Measurements from ENCODE around the gene CCR6.
"Not testable (repeated sequence)": the region's sequence is repeated elsewhere in the genome, so short reads cannot be mapped to it uniquely, and the experiment has no call there.

The CCR6 gene

DNA sequence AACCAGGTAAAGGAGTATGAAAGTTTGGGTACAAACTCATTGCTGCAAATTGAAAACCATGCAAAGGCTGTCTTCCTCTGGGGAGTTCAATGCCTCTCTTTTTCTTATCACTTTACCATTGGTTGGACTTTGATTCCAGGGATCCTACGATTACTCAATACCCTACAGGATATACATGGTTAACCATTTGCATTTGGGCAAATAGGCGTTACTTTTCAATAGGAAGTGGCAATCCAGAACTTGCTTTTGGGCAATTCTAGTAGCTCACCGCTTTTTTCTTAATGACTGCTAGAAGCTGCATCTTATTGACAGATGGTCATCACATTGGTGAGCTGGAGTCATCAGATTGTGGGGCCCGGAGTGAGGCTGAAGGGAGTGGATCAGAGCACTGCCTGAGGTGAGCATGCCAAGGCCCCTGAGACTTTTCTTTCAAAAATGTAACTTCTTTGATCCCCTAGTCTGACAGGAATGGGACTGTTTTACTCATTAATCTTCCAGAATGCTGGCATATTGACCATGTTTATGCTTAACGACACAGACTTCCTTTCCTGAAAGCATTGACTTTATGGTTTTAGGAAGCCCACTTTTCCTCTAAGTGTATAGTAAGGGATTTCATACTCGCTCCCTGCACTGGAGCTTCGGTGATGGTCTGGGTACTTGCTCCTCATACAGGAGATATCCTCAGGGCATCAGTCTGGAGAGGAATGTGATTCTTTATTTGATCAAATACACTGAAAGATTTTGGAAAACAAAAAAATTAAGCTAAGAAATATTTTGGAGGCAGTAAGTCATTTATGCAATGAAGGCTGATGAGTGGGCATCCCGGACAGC lies at the start of gene CCR6:
Gene CCR6 (plus strand): TSS at position 270 of the 831 bp plus-strand sequence. CDS start 13,039 bp downstream, outside the sequence.
- DNase-seq = no peak

DNA sequence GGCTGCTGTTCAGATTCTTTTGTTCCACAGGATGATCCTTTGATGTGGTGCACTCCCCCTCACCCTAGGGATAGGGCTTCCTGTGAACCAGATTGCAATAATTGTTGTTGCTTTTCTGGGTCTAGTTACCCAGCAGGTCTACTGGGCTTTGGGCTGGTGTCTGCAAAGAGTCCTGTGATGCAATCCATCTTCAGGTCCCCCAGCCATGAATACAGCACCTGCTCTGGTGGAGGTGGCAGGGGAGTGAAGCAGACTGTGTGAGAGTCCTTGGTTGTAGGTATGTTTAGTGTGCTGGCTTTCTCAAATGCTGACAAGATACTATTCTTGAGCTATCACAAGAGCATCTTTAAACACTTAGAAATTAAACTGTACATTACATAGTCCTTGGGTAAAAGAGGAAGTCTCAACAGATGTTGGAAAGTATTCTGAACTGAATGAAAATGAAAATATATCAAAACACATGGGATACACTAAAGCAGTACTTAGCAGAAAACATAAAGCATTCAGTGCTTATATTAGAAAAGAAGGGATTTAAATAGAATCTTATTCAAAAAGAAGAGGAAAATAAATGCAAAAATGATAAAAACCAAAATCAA lies 49.1 kb upstream of the CCR6 start:
- no peak for DNase-seq

DNA sequence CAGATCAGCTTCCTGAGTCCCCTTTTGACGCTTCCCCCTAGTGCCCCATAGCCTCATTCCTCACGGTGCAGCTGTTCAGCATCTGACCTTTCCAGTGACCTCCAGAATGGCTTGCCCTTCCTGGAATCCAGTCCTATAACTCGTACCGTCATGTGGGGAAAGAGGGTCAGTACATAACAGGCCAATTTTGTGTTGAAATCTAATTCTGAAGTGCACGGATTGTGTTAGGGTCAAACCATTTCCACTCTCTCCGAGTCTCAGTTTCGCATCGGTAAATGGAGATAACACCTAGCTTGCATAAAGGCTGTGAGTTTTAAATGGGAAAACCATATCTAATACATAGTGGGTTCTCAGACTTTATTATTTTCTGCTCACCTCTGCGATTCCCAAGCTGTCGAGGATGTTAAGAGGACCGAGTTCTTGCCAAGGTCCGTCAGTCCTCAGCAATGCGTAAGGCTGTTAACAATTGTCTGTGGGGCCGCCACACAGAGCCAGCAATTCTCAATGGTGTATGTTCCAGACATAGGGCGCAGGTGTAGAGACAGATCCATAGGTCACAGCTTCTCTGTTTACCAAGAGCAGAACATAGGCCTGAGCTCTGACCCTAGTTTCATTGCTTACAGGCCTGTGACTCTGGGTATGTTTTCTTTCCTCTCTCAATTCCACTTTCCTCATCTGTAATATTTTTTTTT lies 45.5 kb upstream of the CCR6 start:
- no peak for DNase-seq

DNA sequence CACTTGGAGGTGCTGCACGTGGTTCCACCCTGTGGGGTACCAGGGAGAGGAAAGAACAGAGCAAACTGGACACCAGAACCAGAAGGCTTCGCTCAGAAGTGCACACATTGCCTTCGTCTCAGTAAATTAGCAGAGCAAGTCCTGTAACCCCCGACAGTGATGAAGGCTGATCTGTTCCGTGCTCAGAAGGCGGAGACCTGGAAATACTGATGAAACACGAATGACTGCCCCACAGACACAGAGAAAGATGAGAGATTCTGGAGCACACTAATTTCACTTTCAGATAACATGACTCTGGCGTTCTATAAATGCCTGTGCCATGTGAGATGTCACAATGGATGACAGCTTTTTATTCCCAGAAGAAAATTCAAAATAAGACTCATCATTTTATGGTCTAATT lies 44.2 kb upstream of the CCR6 start:
- DNase-seq = no peak

DNA sequence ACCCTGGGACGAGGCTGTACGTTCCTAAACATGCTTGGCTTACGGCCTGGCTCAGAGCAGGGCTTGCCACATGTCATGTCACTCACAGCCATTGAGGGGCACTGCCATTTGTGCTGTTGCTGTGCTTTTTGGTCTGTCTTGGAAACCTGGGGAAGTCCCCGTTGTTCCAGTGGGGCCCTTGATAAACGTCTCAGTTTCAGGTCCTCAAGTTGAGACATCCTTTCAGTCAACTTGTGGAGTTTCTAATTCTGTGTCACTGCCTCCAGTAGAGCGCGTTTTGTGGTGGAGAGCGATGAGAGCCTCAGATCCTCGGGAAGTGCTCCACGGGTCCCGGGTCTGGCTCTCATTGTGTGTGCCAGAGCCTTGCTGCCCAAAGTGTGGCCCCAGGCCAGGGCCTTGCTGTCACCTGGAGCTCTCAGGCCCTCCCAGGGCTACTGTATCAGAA lies 43.0 kb upstream of the CCR6 start:
- DNase-seq = peak; percentile 52

DNA sequence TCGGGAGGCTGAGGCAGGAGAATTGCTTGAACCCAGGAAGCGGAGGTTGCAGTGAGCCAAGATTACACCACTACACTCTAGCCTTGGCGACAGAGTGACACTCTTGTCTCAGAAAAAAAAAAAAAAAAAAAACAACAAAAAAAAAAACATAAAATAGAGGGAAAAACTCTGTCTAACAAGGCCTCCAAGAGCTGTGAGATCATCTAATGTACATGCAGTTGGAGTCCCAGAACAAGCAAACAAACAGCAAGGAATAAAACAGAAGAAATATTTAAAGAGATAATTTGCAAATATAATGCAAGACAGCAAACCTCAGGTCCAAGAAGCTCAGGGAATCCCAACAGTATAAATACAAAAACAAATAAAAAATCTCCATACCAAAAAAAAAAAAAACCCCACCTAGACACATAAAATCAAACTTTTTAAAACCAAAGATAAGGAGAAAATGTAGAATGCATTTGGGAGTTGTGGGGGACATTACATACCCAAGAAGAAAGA lies 35.0 kb upstream of the CCR6 start:
- DNase-seq = no peak

DNA sequence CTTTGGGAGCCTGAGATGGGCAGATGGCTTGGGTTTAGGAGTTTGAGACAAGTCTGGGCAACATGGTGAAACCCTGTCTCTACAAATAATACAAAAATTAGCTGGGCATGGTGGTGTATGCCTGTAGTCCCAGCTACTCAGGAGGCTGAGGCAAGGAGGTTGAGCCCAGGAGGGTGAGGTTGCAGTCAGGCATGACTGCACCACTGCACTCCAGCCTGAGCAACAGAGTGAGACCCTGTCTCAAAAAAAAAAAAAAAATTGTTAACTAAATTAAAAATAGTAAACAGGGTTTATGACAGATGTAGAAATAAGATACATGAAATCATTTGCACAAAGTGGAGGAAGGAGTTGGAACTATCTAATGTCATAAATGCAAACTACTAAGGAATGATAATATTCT lies 34.2 kb upstream of the CCR6 start:
- not testable (repeated sequence) for DNase-seq

DNA sequence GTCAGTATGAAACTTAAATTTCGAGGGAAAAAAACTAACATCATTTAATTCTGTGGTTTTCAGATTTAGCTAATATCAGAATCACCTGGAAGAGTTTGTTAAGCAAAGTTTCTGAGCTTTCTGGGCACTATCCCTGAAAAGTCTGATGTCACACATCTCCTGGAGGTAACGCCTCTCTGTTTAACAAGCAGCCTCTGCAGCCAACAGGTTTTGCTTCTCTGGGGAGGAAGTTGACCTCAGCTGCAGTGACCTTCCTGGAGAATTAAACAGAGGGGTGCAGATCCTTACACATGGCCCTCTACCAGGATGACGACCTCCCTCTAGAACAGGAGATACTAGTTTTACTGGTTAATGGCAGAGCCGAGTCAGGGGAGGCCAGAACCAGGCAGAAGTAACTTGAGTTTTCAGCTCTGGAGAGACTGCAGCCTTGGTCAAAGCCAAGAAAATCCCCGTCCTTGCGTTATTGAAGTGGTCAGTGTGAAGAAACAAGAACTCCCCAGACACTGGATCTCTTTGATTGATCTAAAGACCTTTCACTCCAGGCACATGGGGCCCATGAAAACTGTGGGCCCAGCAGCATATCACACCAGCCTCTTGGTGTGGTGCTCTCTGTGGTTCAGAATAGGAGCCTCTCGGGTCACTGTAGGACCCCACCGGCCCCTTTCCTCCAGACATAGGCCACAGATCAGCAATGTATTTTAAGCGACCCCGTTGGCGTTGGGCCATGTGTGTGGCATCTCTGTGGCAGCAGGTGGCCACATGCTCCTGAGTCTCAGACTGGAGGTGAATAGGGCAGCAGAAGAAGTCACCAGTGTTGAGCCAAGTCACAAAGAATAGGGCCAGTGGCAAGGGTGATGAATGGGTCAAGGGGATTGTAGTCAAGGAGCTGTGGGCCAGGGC lies 33.4 kb upstream of the CCR6 start:
- DNase-seq = no peak

DNA sequence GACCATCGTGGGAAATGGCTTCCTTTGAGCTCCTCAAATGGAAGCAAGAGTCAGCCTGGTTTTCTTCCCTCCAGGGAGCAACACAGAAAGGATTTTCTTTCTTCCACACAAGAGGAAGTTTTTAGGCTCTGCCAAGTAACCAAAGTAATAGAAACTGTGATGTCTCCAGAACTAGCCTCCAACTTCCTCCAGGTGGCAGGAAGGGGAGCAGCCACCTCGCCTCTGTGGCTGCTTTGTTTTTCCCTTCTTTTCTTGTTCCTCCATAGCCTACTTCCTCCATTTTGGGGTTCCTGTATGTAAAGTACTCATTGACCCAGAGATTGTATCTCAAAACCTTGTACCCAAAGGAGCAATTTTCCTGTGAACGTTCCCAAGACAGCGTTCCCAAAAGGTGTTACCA lies 32.7 kb upstream of the CCR6 start:
- DNase-seq = no peak

DNA sequence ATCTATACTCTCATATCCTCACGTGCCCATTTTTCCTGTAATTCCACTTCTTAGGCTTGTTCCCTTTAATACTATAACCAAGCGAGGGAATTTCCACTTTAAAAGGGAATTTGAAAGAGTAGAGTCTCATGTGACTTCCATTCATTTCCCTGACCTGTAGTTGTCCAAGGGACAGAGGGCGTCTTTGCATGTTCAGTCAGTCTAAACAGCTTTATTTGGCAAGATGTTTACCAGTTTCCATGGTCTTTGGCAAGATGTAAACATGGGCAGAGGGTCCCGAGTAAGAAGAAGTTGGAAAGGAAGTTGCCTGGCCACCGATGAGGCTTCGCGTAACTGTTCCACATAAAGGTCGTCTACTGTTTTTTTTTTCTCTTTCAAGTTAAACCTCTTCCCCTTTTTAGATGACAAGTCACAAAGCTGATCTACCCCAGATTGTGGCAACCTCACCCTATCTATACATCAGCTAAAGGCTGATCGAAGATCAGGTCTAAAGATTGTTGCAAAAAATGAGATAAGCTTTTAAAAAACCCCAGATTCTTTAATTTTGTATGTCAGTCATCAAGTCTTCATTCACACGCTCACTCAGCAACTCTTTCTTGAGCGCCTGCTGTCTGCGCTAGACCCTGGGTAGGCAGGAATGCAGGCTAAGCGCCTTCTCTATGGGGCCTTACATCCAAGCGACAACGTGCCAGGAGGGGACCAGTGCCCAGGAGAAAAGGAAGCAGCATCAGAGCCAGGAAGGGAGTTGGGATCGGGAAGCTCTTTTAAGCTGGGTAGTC lies 31.7 kb upstream of the CCR6 start:
- DNase-seq = no peak

DNA sequence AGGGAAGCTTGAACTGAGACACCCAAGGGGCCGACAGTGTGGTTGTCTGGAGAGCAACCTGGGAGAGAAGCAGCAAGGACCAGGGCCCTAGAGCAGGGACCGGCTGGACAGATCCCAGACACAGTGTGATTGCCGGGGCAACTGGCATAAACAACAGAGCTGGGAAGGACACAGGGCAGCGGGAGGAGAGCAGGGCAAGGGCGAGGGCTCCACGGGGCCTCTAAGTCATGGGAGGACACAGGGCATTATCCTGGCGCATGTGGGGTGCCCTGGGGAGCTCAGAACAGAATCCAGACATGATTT lies 31.1 kb upstream of the CCR6 start:
- DNase-seq = no peak

DNA sequence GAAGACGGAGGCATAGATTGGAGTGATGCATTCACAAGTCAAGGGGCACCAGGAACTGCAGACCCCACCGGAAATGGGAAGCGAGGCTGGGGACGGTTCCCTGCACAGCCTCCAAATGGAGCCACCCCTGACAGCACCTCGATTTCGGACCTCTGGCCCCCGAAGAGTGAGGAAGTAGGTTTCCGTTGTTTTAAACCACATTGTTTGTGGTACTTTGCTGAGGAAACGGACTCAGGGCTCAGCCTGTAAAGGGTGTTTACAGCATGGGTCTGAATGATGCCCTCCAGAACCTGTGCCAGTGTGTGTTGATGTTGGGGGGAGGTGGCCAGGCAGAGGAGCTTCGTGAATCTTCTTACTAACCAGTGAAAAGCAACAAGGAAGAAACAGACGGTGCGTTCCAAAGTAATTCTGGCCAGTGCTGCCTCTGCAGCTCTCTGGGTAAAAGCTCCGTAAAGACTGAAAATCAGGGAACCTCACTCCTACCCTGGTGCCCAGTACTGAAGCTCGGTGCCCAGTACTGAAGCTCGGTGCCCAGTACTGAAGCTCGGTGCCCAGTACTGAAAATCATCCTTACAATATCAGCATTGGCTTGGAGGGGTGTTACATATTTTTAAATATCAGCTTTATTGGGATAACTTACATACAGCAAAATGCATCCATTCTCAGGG lies 30.1 kb upstream of the CCR6 start:
- DNase-seq = no peak

DNA sequence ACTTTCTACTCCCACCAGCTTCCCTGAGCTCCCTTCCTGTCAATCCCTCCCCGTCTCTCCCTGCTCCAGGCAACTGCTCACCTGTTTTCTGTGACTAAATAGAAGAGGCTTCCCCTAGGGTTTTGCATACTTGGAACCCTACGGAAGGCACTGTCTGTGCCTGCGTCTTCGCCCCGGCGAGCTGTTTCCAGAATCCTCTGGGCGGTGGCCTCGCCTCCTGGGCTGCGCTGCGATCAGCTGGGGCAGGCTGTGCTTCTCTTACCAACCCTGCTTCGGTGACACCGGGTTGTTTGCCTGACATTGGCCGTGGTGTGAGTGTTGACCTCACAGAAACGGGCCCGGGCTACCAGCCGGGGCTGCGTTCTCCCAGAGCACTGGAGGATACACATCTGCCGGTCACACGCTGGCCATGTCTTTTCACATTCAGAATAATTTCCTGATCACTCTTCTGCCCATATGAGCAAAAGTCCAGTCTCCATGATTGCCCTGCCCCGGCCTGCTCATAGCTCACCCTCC lies 29.4 kb upstream of the CCR6 start:
- no peak for DNase-seq

DNA sequence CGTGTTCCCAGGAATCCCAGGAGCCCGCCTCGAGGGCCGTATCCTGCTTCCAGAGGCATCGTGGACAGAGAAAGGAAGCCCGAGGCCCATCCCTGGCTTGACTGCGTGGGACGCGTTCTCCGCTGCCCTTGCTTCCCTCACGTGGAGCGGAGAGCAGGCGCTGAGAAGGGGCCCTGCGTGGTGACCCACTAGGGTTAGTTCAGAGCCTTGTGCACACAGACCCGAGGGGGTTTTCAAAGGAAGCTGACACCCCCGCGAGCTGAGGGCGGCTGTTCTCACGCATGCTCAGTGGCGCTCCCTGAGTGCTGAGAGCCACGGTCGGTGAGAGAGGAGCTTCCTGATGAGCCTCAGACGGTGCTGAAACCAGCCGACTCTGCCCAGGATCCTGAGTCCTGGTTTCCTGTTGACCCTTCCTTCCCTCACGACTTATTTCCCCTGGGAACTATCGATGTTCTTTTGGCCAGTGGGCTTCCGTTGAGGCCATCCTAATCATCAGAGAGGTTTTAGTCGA lies 28.9 kb upstream of the CCR6 start:
- DNase-seq = peak; percentile 63

DNA sequence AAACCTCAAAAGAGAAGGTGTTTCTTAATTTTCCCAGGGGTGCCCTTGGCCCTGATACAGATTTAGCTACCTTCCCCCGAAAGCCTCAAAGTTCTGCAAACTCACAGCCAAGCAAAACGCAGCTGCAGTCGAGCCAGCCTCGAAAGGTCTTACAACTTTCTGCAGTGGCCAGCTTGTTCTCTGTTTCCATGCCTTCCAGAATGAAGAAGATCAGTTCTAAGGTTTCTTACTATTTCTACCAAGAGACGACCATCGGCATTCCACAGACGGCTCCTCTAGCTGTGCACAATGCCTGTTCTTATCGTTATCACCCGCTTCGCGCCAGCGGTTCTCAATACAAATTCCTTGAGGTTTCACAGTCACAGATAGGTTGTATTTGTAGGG lies 28.5 kb upstream of the CCR6 start:
- no peak for DNase-seq

DNA sequence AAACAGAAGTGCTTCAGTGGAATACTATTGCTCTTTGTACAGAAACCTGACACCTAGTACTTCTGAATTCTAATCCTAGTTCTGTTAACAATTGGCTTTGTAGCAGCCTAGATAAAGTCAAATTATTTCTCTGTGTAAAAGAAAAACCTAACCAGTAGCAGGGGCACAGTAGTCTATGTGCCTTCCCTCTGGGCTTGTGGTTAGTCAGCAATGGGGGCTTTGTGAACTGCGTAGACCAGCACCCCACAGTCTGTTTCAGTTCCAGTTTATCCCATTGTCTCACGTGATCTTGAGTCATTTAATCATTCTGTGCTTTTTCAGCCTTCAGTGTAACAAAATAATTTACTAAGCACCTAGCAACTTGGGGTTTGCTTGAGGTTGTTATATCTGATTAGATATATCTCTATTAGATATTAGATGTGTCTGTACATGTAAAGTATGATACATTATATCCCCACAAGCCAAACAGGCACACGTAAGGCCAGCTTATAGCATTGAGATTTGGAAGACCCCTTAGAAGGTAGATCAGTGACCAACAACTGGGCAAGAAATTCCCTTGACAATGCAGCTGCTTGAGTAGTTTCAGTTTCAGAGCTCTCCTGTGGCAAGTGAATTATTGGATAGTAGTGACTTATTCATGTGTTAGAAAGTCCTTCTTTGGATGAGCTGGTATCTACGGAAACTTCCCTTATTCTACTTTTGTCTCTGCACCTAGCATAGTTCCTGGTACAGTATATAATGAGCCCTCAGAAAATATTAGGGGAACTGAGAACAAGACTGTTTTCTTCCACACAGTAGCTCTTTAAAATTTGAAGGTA lies 27.9 kb upstream of the CCR6 start:
- DNase-seq = no peak

DNA sequence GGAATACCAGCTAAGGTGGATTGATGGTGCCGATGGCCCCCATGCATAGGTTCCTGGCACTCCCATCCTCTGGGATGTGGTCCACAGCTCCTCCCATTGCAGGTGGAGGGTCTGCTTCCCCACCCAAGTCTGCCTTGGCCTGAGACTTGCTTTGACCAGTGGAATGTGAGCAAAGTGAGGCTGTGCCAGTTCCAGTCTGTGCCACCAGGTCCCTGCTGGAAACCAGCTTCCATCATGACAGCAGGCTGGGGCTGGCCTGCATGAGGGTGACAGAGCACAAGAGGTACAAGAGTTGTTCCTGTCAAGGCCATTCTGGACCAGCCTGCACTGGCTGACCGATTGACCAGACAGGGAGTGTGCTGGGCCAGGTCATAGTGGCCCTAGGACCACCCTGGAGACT lies 27.0 kb upstream of the CCR6 start:
- no peak for DNase-seq

DNA sequence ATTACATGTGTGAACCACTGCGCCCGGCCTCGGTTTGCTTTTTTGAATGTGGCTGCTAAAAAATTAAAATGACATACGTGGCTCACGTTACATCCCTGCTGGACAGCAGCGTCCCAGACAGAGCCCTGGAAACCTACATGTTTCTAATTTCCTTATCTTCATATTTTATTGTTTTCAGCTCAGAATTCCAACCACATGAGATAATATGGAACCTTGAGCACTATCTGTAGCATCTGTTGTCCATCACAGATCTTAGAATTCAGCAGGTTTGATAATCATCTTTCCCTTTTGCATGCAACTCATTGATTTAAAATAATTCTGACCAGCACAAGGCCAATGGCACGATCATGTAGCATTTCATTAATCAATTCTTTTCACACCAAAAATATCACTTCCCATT lies 25.9 kb upstream of the CCR6 start:
- DNase-seq = no peak

DNA sequence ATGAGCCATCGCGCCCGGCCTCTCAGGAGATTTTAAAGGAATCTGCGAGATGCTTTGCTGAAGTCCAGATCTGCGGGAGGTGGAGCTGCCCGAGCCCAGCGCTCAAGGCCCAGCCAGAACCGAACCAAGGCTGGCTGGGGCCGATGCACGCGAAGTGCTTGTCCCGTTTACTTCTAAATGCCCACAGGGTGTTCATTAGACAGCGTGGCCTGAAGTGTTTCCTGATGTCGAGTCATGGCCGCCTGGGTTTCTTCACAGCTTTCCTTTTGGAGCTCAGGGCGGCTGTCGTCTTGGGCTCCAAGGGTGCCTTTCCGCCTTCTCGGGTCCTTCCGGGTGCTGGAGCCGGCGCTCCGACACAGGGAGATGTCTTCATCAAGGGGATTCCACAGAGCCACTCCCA lies 25.1 kb upstream of the CCR6 start:
- no peak for DNase-seq

DNA sequence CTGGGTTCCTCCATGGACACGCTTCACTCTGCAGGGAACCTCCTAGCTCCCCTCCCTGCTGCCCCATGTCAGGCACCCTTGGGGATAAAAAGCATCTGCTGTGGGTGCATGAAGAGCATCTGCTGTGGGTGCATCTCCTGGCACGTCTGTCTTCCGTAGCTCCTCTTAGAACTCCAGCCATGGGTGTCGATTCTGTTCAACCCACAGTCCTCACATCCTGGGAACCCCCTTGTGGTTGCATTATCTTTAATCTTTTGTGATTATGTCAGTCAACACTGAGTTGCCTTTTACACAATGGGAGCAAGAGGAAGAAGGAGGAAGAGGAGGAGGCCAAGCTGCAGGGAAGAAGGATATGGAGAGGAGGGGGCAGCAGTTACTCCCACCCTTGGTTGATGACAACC lies 24.1 kb upstream of the CCR6 start:
- no peak for DNase-seq

Measured in activated naive CD4-positive, alpha-beta T cell treated with anti-CD3 and anti-CD28 coated beads, Interleukin-2, amount 50 U/mL, for 16 hours (primary cell).